Measurements from ENCODE around the gene TRPM3. TPM values are rescaled to one million over a fixed set of nuclear protein-coding genes. Genes with fewer than 3 reads are reported as not detected.

The TRPM3 gene
- total RNA-seq, 1 experiment from 2014 or later = not detected

GRCh38 chr9:70569791-70570190, 551.6 kb downstream of the TRPM3 start:
- ATAC-seq = no peak
- CTCF ChIA-PET = interaction anchor here (0.6 kb wide), 1 partner anchor 65 kb away, joined by 4 read pairs; no protein-coding TSS in a partner anchor

GRCh38 chr9:70569070-70569772, 552.2 kb downstream of the TRPM3 start:
- Histone ChIP-seq H3K4me1 (ENCODE audit: insufficient read depth, low read length) (no peaks in the 10 kb centered on the region), H3K4me2 (ENCODE audit: low read length) (no peak overlapping the region), H3K9me2 (replicated peaks; ENCODE audit: low read length) (no peaks in the 10 kb centered on the region), H3K36me3 (ENCODE audit: low read depth, low read length) (no peaks in the 10 kb centered on the region), H3K9me3 (ENCODE audit: low read length) (no peaks in the 10 kb centered on the region), H3K4me3 (ENCODE audit: low read length) (no peak overlapping the region), H3K79me2 (ENCODE audit: low read length) (no peaks in the 10 kb centered on the region), H3K27ac (ENCODE audit: low read length) (no peak overlapping the region), H4K20me1 (ENCODE audit: low read length) (no peaks in the 10 kb centered on the region), H2AFZ (ENCODE audit: low read length) (no peak overlapping the region), H3K9ac (ENCODE audit: low read length) (no peak overlapping the region), H3F3A (ENCODE audit: low read length, unreplicated experiment) (no peaks in the 10 kb centered on the region), H3K27me3 (ENCODE audit: low read length) (0 out of 2 replicates have a peak, but pooled peaks cover 9% of the 10 kb centered on the region)
- TF ChIP-seq EZH2phosphoT487 (IDR thresholded peaks at IDR 0.05; ENCODE audit: borderline replicate concordance, low read length) = no peak
- TF ChIP-seq, protein P1, sequence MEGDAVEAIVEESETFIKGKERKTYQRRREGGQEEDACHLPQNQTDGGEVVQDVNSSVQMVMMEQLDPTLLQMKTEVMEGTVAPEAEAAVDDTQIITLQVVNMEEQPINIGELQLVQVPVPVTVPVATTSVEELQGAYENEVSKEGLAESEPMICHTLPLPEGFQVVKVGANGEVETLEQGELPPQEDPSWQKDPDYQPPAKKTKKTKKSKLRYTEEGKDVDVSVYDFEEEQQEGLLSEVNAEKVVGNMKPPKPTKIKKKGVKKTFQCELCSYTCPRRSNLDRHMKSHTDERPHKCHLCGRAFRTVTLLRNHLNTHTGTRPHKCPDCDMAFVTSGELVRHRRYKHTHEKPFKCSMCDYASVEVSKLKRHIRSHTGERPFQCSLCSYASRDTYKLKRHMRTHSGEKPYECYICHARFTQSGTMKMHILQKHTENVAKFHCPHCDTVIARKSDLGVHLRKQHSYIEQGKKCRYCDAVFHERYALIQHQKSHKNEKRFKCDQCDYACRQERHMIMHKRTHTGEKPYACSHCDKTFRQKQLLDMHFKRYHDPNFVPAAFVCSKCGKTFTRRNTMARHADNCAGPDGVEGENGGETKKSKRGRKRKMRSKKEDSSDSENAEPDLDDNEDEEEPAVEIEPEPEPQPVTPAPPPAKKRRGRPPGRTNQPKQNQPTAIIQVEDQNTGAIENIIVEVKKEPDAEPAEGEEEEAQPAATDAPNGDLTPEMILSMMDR (conservative IDR thresholded peaks at IDR 0.05; ENCODE audit: low read depth, low read length) = no peak
- no peak for TF ChIP-seq EZH2 (IDR thresholded peaks at IDR 0.05; ENCODE audit: low read length, unreplicated experiment)
- POLR2A ChIA-PET (ENCODE audit: unreplicated experiment) = interaction anchor here (0.6 kb wide), 1 partner anchor 496 kb away, joined by 5 read pairs; no protein-coding TSS in a partner anchor
- intact Hi-C loops (cut with micrococcal nuclease) = no loop called here
- BruUV-seq (replicated peaks) = no TSS peak
- ATAC-seq = no peak
- CTCF ChIA-PET = no interaction called here
- DNase-seq = no peak

More at GRCh38 chr9:70569791-70570190, 551.6 kb downstream of the TRPM3 start:
- no peak overlapping the region for H3K4me3 ChIP-seq (ENCODE audit: low read length)
- POLR2A ChIA-PET (ENCODE audit: unreplicated experiment) = no interaction called here
- no peak for DNase-seq
- intact Hi-C loops (cut with micrococcal nuclease) = no loop called here
- no peak overlapping the region for H2AFZ ChIP-seq (ENCODE audit: low read length)
- no peak for TF ChIP-seq EZH2phosphoT487 (IDR thresholded peaks at IDR 0.05; ENCODE audit: borderline replicate concordance, low read length)
- TF ChIP-seq, protein P1 (conservative IDR thresholded peaks at IDR 0.05; ENCODE audit: low read depth, low read length) = no peak
- no peak for TF ChIP-seq EZH2 (IDR thresholded peaks at IDR 0.05; ENCODE audit: low read length, unreplicated experiment)
- no peaks in the 10 kb centered on the region for H3K36me3 ChIP-seq (ENCODE audit: low read depth, low read length)
- no peak overlapping the region for H3K27ac ChIP-seq (ENCODE audit: low read length)
- H3K79me2 ChIP-seq (ENCODE audit: low read length) = no peaks in the 10 kb centered on the region
- no TSS peak for BruUV-seq (replicated peaks)
- H3F3A ChIP-seq (ENCODE audit: low read length, unreplicated experiment) = no peaks in the 10 kb centered on the region
- H3K9ac ChIP-seq (ENCODE audit: low read length) = no peak overlapping the region
- H3K4me2 ChIP-seq (ENCODE audit: low read length) = no peak overlapping the region
- H3K4me1 ChIP-seq (ENCODE audit: insufficient read depth, low read length) = no peaks in the 10 kb centered on the region
- 0 out of 2 replicates have a peak, but pooled peaks cover 9% of the 10 kb centered on the region for H3K27me3 ChIP-seq (ENCODE audit: low read length)
- H3K9me3 ChIP-seq (ENCODE audit: low read length) = no peaks in the 10 kb centered on the region
- H4K20me1 ChIP-seq (ENCODE audit: low read length) = no peaks in the 10 kb centered on the region
- no peaks in the 10 kb centered on the region for H3K9me2 ChIP-seq (replicated peaks; ENCODE audit: low read length)

- H3K9ac ChIP-seq (ENCODE audit: low read length) = no peak overlapping the region
- 0 out of 2 replicates have a peak, but pooled peaks cover 9% of the 10 kb centered on the region for H3K27me3 ChIP-seq (ENCODE audit: low read length)
- POLR2A ChIA-PET (ENCODE audit: unreplicated experiment) = no interaction called here
- TF ChIP-seq, protein P1 (conservative IDR thresholded peaks at IDR 0.05; ENCODE audit: low read depth, low read length) = no peak
- no peak for TF ChIP-seq EZH2phosphoT487 (IDR thresholded peaks at IDR 0.05; ENCODE audit: borderline replicate concordance, low read length)
- TF ChIP-seq EZH2 (IDR thresholded peaks at IDR 0.05; ENCODE audit: low read length, unreplicated experiment) = no peak
- H3K79me2 ChIP-seq (ENCODE audit: low read length) = no peaks in the 10 kb centered on the region
- no peak overlapping the region for H2AFZ ChIP-seq (ENCODE audit: low read length)
- H3F3A ChIP-seq (ENCODE audit: low read length, unreplicated experiment) = no peaks in the 10 kb centered on the region
- no peaks in the 10 kb centered on the region for H3K36me3 ChIP-seq (ENCODE audit: low read depth, low read length)
- H3K9me2 ChIP-seq (replicated peaks; ENCODE audit: low read length) = no peaks in the 10 kb centered on the region
- BruUV-seq (replicated peaks) = no TSS peak
- ATAC-seq = no peak
- no peaks in the 10 kb centered on the region for H3K4me1 ChIP-seq (ENCODE audit: insufficient read depth, low read length)
- H3K4me2 ChIP-seq (ENCODE audit: low read length) = no peak overlapping the region
- no peak overlapping the region for H3K27ac ChIP-seq (ENCODE audit: low read length)
- H4K20me1 ChIP-seq (ENCODE audit: low read length) = no peaks in the 10 kb centered on the region
- intact Hi-C loops (cut with micrococcal nuclease) = no loop called here
- no peak for DNase-seq
- no peak overlapping the region for H3K4me3 ChIP-seq (ENCODE audit: low read length)
- CTCF ChIA-PET = no interaction called here
- no peaks in the 10 kb centered on the region for H3K9me3 ChIP-seq (ENCODE audit: low read length)
Measured at GRCh38 chr9:70567511-70567910, 553.9 kb downstream of the TRPM3 start.

All from PC-3 (cell line).